Measurements from ENCODE around the gene MUL1. TPM values are rescaled to one million over a fixed set of nuclear protein-coding genes. Genes with fewer than 3 reads are reported as not detected.

Gene MUL1
- total and polyA plus RNA-seq, 2 of the 4 experiments (the other 2 are of a cell fraction), result 20.7 to 21.1 TPM

- Histone ChIP-seq H2BK120ac (ENCODE audit: low read depth, low read length) (no peak overlapping the region), H3K4me2 (ENCODE audit: low read depth, low read length) (no peak overlapping the region), H2BK5ac (ENCODE audit: low read depth, low read length, poor library complexity, severe bottlenecking) (no peak overlapping the region), H2AFZ (replicated peaks; ENCODE audit: low read length, poor library complexity) (no peak overlapping the region), H2AK5ac (ENCODE audit: low read depth, low read length) (no peak overlapping the region), H3K79me1 (ENCODE audit: low read depth in 1 of 2, low read length in 2 of 2) (peaks cover 0 to 8% of the 10 kb centered on the region in 2 experiments; a peak in 1 of 4 replicates), H3K56ac (ENCODE audit: extremely low read depth, insufficient read depth, low read length) (no peak overlapping the region), H3K36me3 (ENCODE audit: control insufficient read depth, insufficient read depth, low read length) (no peaks in the 10 kb centered on the region), H2BK20ac (ENCODE audit: low read depth, low read length) (no peak overlapping the region), H4K91ac (ENCODE audit: insufficient read depth, low read depth, low read length) (no peak overlapping the region), H3K18ac (ENCODE audit: low read depth, low read length) (no peak overlapping the region), H3K27me3 (ENCODE audit: control insufficient read depth, insufficient read depth, low read length) (no peaks in the 10 kb centered on the region), H3K4me3 (ENCODE audit: insufficient read depth, low read depth, low read length) (no peak overlapping the region), H3K4ac (ENCODE audit: low read depth, low read length) (no peak overlapping the region), H3K27ac (ENCODE audit: insufficient read depth, low read length) (no peak overlapping the region), H3K14ac (replicated peaks; ENCODE audit: low read depth, low read length) (no peak overlapping the region), H2BK15ac (ENCODE audit: low read depth, low read length) (no peak overlapping the region), H3K9me3 (ENCODE audit: control insufficient read depth, insufficient read depth, low read length) (no peaks in the 10 kb centered on the region), H3K9me1 (ENCODE audit: insufficient read depth, low read length) (peaks cover 17% of the 10 kb centered on the region), H3K23ac (ENCODE audit: low read depth, low read length) (no peak overlapping the region), H3K9ac (ENCODE audit: low read depth, low read length) (no peak overlapping the region), H4K5ac (ENCODE audit: low read depth, low read length) (no peak overlapping the region), H3K4me1 (ENCODE audit: control insufficient read depth, insufficient read depth, low read length) (peaks cover 19% of the 10 kb centered on the region), H2AK9ac (replicated peaks; ENCODE audit: low read depth, low read length, poor library complexity) (no peak overlapping the region), H4K8ac (ENCODE audit: low read depth in 2 of 2, low read length in 2 of 2) (no peak overlapping the region), H4K20me1 (ENCODE audit: insufficient read depth, low read length) (peaks cover 10% of the 10 kb centered on the region; the same call in 1 of the 2 replicates)
- ChIA-PET POLR2A (ENCODE audit: unreplicated experiment) (no interaction called here), CTCF (interaction anchor here (0.7 to 1.6 kb wide), 5 partner anchors 9 to 131 kb away, joined by 3 to 4 read pairs (median 3); no protein-coding TSS in a partner anchor)
- no TSS peak for BruUV-seq (replicated peaks)
- no CpG with 5 or more reads among the region's 5 CpGs for WGBS, 2 experiments (ENCODE audit: extremely low coverage in 2 of 2, insufficient read length in 1 of 2)
- TF ChIP-seq MAZ (IDR thresholded peaks at IDR 0.05; ENCODE audit: borderline replicate concordance, low read depth, low read length), result no peak
- no peak for TF ChIP-seq FOS (IDR thresholded peaks at IDR 0.05; ENCODE audit: low read depth, low read length)
- no peak for TF ChIP-seq BHLHE40 (IDR thresholded peaks at IDR 0.05; ENCODE audit: low read depth, low read length)
- TF ChIP-seq POLR2A (IDR thresholded peaks at IDR 0.05; ENCODE audit: low read depth, low read length), result no peak
- TF ChIP-seq ELK1 (IDR thresholded peaks at IDR 0.05; ENCODE audit: borderline replicate concordance, low read depth, low read length), result no peak
- TF ChIP-seq CTCF (conservative IDR thresholded peaks at IDR 0.05; ENCODE audit: low read depth, low read length), result no peak
- no peak for TF ChIP-seq MXI1 (IDR thresholded peaks at IDR 0.05; ENCODE audit: borderline replicate concordance, low read depth, low read length)
- TF ChIP-seq CEBPB (IDR thresholded peaks at IDR 0.05; ENCODE audit: low read depth, low read length), result no peak
- in situ Hi-C loops (cut with MboI; ENCODE audit: low sequenced_read_pairs) (loop anchor here (5.0 to 10.0 kb wide), 3 partner anchors 116 to 579 kb away; no protein-coding TSS in a partner anchor), dilution Hi-C loops (cut with HindIII; ENCODE audit: low sequenced_read_pairs, unreplicated experiment) (no loop called here), intact Hi-C loops (cut with micrococcal nuclease) (loop anchor here (1.0 to 2.0 kb wide), 8 partner anchors 116 to 575 kb away; no protein-coding TSS in a partner anchor)
- no peak for ATAC-seq (ENCODE audit: low read depth)
- DNase-seq, result no peak
These were observed 14.6 kb downstream of the MUL1 start for GRCh38 chr1:20493309-20493708.

Measured in IMR-90 (cell line).